Upper lobe of right lung (tissue), 1 donor: ENCODE results near the gene TMEM123. TPM values are rescaled to one million over a fixed set of nuclear protein-coding genes. Genes with fewer than 3 reads are reported as not detected.
"Not testable (repeated sequence)": the region's sequence is repeated elsewhere in the genome, so short reads cannot be mapped to it uniquely, and the experiment has no call there.

Source experiments
- ATAC-seq: fragments of 200-7000 bp; cut with Tn5 transposase; one replicate; pipeline ENCODE4 v1.9.1; 2020; ENCODE audit warnings: mild to moderate bottlenecking, moderate library complexity
- DNase-seq: peaks from one replicate; pipeline ENCODE4 v3.0.0-alpha.2; 2020
- H3K27ac ChIP-seq: fragments of 200-600 bp; one replicate; pipeline ENCODE4 v1.8.0; 2022
- H3K27me3 ChIP-seq: fragments of 200-600 bp; one replicate; pipeline ENCODE4 v1.8.0; 2022; ENCODE audit warnings: mild to moderate bottlenecking
- H3K36me3 ChIP-seq: fragments of 200-600 bp; one replicate; pipeline ENCODE4 v1.8.0; 2022
- H3K4me1 ChIP-seq: fragments of 200-600 bp; one replicate; pipeline ENCODE4 v1.8.0; 2022
- H3K4me3 ChIP-seq: fragments of 200-600 bp; one replicate; pipeline ENCODE4 v1.8.0; 2022; ENCODE audit warnings: mild to moderate bottlenecking
- H3K9me3 ChIP-seq: fragments of 200-600 bp; one replicate; pipeline ENCODE4 v1.8.0; 2022
- intact Hi-C: fragments of 100-400 bp; cut with DNase I; formaldehyde crosslinking; loops from one replicate; pipeline ENCODE4 v1.11.0; 2022
- total RNA-seq: library from RNA; stranded (reverse); fragmentation: NEBNext Ultra II Directional; extraction: Animal tissue kit (Norgen Biotek cat#: 25700); gene quantifications from one replicate; pipeline ENCODE4 v1.2.1, GENCODE V29; 2021
- TF ChIP-seq, protein P1 (sequence below): fragments of 200-600 bp; IDR thresholded peaks from one replicate; pipeline ENCODE4 v1.8.0; 2022; ENCODE audit warnings: antibody characterized with exemption
- donor health status: DM: no; HTN: yes; CAD: no; lungs with severe emphysema.

The TMEM123 gene
- total RNA-seq, 1 donor from 2014 or later, result 203 TPM

DNA sequence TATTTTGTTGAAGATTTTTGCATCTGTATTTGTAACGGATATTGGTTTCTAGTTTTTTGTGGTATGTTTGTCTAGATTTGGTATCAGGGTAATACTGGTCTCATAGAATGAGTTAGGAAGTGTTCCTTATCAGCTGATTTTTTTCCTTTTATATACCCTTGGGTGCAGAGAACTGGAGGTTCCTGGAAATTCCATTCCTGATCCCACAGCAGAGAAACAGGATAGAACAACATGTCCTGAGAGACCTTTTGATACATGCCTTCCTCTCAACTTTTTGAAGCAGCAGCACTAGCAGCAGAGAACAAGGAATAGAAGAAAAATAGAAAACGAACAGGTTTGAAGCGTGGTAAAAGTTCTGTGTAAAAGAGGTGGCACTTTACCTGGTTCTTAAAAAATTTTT lies 68.7 kb downstream of the TMEM123 start:
- no peaks in the 10 kb centered on the region for H3K9me3 ChIP-seq
- no peak overlapping the region for H3K4me3 ChIP-seq
- intact Hi-C loops, result no loop called here
- DNase-seq (no peak), ATAC-seq (no peak)
- H3K4me1 ChIP-seq, result no peaks in the 10 kb centered on the region
- H3K27me3 ChIP-seq, result no peaks in the 10 kb centered on the region
- TF ChIP-seq, protein P1, sequence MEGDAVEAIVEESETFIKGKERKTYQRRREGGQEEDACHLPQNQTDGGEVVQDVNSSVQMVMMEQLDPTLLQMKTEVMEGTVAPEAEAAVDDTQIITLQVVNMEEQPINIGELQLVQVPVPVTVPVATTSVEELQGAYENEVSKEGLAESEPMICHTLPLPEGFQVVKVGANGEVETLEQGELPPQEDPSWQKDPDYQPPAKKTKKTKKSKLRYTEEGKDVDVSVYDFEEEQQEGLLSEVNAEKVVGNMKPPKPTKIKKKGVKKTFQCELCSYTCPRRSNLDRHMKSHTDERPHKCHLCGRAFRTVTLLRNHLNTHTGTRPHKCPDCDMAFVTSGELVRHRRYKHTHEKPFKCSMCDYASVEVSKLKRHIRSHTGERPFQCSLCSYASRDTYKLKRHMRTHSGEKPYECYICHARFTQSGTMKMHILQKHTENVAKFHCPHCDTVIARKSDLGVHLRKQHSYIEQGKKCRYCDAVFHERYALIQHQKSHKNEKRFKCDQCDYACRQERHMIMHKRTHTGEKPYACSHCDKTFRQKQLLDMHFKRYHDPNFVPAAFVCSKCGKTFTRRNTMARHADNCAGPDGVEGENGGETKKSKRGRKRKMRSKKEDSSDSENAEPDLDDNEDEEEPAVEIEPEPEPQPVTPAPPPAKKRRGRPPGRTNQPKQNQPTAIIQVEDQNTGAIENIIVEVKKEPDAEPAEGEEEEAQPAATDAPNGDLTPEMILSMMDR, result no peak
- H3K27ac ChIP-seq, result no peak overlapping the region
- peaks cover 35% of the 10 kb centered on the region for H3K36me3 ChIP-seq

DNA sequence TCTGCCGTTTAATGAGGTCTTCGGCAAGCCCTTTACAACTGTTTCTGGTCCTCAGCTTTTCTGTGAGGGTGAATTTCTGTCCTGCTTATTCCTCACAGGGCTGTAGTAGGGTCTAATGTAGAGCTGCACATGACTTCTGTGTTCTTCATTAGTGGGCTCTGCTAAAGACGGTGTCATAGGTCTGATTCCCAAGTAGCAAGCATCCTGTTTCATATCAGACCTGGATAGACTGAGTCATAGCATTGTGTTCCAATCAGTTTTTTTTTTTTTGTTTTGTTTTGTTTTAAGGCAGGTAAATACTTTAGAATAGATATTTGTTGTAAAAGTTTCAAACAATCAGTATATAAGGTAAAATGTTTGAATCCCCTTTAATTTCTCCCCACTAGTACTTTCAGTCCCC lies 70.2 kb downstream of the TMEM123 start:
- no peak for DNase-seq
- H3K27ac ChIP-seq, result no peak overlapping the region
- H3K4me3 ChIP-seq, result no peak overlapping the region
- peaks cover 45% of the 10 kb centered on the region for H3K36me3 ChIP-seq
- ATAC-seq, result no peak
- H3K4me1 ChIP-seq, result no peaks in the 10 kb centered on the region
- intact Hi-C loops, result no loop called here
- H3K9me3 ChIP-seq, result no peaks in the 10 kb centered on the region
- no peaks in the 10 kb centered on the region for H3K27me3 ChIP-seq
- TF ChIP-seq, protein P1, result no peak

DNA sequence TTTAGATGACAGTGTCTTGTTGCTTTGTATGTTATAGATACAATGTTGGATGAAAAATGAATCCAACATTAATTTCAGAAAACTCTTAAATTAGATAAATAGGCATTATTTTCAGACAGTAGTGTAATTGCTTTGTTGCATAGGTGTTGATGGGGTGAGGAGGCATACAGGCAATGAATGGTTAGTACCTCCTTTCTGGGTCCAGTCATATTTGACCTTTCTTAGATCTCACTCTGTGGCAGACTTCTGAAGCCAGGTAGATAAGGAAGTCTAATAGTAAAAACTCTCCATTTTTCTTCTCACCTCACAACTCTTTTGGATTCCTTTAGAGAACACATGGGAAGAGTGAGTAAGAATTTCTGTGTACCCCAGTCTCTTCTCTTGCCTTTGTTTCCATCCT lies 73.7 kb downstream of the TMEM123 start:
- Histone ChIP-seq H3K9me3 (no peaks in the 10 kb centered on the region), H3K4me1 (no peaks in the 10 kb centered on the region), H3K4me3 (no peak overlapping the region), H3K27me3 (no peaks in the 10 kb centered on the region), H3K27ac (no peak overlapping the region), H3K36me3 (peaks cover 52% of the 10 kb centered on the region)
- intact Hi-C loops, result no loop called here
- DNase-seq (no peak), ATAC-seq (no peak)
- TF ChIP-seq, protein P1, result no peak

DNA sequence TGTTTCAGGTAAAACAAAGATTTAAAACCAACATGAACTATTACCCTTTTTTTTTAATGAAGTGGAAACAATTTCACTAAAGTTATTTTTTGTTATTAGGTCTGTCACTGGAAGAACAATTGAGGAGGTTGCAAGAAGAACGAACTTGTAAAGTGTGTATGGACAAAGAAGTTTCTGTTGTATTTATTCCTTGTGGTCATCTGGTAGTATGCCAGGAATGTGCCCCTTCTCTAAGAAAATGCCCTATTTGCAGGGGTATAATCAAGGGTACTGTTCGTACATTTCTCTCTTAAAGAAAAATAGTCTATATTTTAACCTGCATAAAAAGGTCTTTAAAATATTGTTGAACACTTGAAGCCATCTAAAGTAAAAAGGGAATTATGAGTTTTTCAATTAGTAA lies 74.7 kb downstream of the TMEM123 start:
- DNase-seq (no peak), ATAC-seq (no peak)
- H3K27me3 ChIP-seq, result no peaks in the 10 kb centered on the region
- peaks cover 52% of the 10 kb centered on the region for H3K36me3 ChIP-seq
- TF ChIP-seq, protein P1, result no peak
- H3K27ac ChIP-seq, result no peak overlapping the region
- no peaks in the 10 kb centered on the region for H3K9me3 ChIP-seq
- H3K4me3 ChIP-seq, result no peak overlapping the region
- no peaks in the 10 kb centered on the region for H3K4me1 ChIP-seq
- intact Hi-C loops, result no loop called here

DNA sequence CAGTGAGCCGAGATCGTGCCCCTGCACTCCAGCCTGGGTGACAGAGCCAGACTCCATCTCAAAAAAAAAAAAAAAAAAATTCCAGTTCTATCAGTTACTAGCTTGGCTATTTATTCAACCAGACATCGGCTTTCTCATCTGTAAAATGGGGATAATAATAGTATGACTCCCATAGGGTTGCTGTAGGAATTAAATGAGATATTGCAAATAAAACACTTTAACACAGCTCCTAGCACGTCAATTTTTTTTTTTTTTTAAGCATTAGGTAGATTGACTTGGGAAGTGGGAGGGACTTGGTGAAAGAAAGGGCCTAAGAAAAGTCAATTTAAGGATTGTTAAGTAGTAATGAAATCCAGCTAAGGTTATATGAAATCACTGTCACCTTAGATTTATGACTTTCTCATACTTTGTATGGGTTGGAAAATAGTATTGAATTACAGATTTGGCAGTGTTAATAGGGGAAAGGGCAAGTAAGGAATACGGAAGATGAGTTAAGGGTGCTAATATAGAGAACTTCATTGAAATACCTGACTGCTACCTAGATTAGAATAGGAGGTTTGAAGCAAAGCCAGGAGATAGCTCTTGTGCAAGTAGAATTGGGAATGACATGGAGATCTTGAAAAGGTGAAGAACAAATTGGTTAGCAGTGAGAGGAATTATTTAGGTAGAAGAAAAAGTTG lies 76.7 kb downstream of the TMEM123 start:
- DNase-seq, result no peak
- intact Hi-C loops, result no loop called here
- no peaks in the 10 kb centered on the region for H3K27me3 ChIP-seq
- no peak overlapping the region for H3K27ac ChIP-seq
- no peak overlapping the region for H3K4me3 ChIP-seq
- ATAC-seq, result no peak
- H3K9me3 ChIP-seq, result no peaks in the 10 kb centered on the region
- no peaks in the 10 kb centered on the region for H3K4me1 ChIP-seq
- TF ChIP-seq, protein P1, result no peak
- peaks cover 42% of the 10 kb centered on the region for H3K36me3 ChIP-seq

DNA sequence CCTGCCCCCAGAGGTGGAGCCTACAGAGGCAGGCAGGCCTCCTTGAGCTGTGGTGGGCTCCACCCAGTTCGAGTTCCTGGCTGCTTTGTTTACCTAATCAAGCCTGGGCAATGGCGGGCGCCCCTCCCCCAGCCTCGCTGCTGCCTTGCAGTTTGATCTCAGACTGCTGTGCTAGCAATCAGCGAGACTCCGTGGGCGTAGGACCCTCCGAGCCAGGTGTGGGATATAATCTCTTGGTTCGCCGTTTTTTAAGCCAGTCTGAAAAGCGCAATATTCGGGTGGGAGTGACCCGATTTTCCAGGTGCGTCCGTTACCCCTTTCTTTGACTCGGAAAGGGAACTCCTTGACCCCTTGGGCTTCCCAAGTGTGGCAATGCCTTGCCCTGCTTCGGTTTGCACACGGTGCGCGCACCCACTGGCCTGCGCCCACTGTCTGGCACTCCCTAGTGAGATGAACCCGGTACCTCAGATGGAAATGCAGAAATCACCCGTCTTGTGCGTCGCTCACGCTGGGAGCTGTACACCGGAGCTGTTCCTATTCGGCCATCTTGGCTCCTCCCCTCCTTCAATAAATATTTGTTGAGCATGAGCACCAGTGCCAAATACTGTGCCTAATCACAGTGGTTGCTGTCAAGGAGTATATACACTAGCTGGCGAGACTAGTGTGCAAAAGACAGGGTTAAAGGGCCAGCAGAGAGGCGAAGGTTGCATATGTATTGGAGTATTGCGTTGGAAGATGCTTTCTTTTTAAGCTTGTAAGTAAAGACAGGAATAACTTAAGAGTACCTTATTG lies 77.7 kb downstream of the TMEM123 start:
- H3K27ac ChIP-seq, H3K9me3 ChIP-seq, H3K4me3 ChIP-seq, H3K4me1 ChIP-seq, H3K27me3 ChIP-seq, ATAC-seq, intact Hi-C loops, DNase-seq: not testable (repeated sequence)
- H3K36me3 ChIP-seq, result peaks cover 31% of the 10 kb centered on the region
